ENCODE results near the gene SNAPC4.
"Not testable (repeated sequence)": the region's sequence is repeated elsewhere in the genome, so short reads cannot be mapped to it uniquely, and the experiment has no call there.

Gene SNAPC4

DNA sequence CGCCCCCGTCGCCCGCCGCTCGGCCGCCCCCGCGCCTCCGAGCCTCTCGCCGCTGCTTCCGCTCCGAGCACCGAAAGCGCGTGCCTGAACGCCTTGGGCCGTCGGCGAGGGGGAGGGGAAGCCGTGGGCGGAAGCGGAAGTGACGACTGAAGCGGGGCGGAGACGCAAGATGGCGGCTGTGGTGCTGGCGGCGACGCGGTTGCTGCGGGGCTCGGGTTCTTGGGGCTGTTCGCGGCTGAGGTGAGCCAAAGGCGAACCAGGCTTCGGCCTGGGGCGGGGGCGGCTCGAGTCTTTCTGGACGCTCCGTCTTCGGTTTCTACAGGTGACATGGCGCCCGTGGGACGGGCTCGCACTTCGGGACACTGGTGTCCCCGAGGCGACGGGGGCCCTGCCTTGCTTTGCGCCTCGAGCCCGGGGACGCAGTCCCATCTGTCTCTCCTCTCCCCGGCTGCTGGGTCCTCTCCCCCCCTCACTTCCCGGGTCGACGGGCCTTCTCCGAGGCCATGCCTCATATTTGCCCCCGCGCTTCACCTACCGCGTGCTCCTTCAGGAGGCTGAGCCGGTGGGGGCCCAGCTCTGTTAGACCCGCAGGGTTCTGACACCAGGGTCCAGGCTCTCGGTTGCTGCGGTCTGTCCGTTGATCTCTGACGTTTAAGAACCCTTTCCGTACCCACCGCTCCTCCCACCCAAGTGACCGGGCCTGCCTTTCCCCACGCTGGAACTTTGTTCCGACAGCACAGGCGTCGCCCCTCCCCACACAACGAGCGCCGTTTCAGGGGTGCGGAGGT is 10.7 kb upstream of the SNAPC4 start, which contains the start of the genes ENTR1 and PMPCA:
Gene ENTR1, minus strand, starts transcription at position 115 of the 788 bp plus-strand sequence. CDS start 217 bp downstream, outside the sequence.
Gene PMPCA, plus strand, starts transcription at position 159 of the 788 bp plus-strand sequence. Its CDS starts 11 bp downstream, at position 170.
- DNase-seq (ENCODE audit: low spot score): peak; percentile 99

DNA sequence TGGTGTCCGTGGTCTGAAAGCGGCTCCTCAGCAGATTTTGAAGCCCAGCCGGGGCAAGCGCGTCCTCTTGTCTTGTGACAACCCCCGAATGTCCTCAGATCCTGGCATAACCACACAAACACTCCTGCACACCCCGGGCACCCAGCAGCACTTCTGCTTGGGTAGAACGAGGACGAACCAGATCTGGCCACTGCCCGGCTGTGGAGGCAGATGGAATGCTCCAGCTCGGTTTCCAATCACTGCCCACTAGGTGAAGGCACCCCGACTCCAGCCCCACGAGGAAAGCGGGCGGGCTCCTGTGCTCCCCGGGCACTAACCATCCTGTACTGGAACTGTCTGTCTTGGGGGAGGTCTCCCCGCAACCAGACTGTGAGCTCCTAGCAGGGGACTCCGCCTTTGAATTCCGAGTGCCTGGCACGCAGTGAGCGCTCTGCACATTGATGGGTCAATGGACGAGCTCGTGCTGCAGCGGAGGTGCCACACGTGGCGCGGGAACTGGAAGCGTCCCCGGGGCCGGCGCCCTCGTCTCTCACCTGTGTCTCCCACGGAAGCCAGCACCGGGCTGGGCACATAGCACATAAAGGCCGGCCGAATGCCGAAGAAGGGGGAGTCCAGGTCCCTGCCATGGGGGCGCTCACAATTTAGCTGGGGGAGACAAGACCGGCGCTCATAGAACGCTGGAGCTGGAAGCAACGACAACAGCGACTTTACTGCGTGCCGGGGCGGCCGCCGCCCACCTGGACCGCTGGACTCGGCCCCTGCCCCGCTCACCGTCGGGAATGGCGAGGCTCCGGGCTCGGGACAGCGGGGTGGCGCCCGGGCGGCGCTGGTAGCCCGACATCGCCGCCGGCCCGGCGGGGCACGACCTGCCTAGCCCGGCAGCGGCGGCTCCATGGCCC is 9.8 kb upstream of the SNAPC4 start:
- DNase-seq (ENCODE audit: low spot score): peak; percentile 84

DNA sequence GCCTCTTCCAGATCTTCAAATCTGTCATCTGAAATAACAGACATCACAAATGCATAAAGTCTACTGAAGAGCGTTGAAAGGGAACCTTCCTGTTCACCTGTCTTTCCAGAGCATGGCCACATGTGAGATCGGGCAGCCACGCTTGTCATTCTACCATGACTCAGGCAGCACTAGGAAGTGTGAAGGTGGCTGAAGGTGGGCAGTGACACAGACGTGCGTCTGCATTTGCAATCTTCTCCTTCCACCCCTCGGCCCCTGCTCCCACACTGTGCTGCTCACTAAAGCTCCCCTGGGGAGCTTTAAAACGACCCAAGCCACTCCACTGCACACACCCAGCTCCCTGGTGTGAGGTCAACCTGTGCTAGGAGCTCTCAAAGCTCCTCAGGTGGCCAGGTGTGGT is 7.9 kb upstream of the SNAPC4 start:
- DNase-seq (ENCODE audit: low spot score): no peak

DNA sequence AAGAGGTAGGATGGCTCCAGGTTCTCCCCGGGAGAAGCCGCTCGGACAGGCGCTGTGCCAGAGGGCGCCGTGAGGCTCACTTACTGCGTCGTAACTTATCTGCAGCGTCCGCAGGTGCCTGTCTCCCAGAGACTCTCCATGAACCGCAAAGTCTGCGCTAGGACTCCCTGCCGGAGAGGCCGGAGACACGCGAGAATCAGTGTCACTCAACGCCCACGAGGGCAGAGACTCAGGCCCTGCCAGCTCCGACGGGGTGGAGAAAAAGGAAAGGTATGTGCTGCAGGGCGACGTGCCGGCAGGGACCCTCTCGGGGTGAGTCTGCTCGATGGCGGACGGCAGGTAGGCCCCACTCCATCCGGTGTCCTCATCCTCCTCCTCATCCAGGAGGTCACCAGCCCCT is 7.1 kb upstream of the SNAPC4 start:
- DNase-seq (ENCODE audit: low spot score): not testable (repeated sequence)

DNA sequence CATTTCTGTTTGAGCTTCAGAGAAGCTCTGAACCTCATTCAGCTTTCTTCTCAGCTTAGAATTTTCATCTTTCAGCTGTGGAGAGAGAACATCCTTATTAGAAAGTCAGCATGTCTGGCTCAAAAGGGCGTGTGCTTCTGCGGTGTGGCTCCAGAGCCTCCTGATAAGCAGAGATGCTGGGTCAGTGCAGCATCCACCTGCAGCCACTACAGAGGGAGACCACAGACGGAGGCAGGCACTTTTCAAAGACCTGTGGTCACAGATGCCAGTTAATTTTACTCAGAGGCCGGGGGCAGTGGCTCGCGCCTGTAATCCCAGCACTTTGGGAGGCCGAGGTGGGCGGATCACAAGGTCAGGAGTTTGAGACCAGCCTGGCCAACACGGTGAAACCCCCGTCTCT is 5.9 kb upstream of the SNAPC4 start:
- not testable (repeated sequence) for DNase-seq (ENCODE audit: low spot score)

DNA sequence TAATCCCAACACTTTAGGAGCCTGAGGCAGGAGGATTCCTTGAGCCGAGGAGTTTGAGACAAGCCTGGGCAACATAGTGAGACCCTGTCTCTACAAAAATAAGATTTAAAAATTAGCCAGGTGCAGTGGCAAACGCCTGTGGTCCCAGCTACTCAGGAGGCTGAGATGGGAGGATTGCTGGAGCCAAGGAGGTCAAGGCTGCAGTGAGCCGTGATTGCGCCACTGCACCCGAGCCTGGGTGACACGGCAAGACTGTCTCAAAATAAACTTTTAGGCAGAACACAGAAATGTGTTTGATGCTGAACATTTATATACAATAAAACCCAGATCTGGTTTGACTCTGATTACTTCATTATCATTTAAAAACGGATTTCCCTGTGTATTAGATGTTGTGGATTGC is 5.5 kb upstream of the SNAPC4 start:
- no peak for DNase-seq (ENCODE audit: low spot score)

DNA sequence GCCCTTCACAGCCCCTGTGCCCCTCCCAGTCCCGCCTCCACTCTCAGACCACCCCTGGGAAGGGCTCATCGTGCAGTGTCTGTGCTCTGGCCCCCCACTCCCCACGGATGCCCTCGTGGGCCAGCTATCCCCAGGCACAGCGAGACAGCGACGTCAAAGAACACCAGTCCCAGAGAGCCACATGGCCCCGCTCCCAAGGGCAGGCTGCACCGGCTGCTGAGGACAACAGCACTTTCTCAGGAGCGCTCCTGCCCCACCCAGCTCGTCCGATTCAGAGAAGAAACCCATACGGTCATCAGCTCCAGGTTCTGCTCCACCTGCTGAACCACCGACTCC is 4.8 kb upstream of the SNAPC4 start:
- no peak for DNase-seq (ENCODE audit: low spot score)

DNA sequence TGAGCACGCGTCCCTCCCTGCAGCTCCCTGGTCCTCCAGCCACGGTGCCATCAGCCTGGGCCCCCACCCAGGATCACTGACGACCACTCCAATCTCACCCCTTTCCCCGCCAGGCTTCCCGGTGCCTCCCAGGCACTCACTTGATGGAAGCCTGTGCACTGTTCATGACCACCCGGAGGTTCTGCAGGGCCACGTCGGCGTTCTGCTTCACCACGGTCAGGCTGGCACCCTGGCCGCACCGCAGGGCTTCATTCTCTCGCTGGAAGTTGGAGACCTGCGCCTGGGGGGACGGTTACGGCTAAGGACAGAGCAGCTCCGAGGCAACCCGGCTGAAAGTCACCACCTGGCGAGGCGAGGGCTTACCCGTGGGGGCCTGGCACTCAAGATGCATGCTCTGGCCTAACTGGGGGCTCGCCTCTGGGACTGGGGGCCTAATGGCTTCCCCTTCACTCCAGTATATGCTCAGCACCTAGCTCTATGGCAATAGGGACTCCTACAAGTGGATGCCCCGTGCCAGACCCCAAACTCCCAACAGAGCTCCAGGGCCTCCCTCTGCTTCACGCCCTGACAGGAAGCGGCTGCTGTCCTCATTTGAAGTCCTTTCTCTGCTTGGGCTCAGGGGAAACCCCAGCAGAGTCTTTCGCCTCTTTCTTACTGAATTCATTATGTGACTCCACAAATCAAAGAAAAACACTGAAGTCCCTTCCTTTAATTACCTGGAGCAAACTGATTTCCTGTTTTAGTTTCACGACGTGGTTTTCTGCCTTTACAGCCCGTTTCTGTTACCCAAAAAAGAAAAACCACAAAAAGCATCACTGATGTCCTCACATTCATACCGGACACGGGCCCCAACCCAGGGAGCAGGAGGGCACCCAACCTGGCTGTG is 4.2 kb upstream of the SNAPC4 start:
- no peak for DNase-seq (ENCODE audit: low spot score)

DNA sequence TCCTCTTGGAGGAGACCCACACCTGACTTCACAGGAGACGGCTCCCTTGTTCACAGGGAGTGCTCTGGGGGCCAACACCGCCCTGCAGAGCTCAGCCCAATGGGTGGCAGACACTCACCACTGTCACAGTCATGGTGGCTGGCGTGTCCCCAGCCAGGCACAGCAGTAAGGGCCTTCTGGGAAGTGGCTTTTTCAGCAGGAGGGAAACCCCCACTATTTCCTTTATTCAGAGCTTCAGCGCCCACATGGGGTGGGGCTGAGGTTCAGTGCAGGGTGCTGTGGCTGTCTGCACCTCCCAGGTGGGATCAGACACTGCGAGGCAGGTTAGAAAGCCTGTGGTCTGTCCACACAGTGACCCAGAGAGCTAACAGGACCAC is 3.6 kb upstream of the SNAPC4 start:
- no peak for DNase-seq (ENCODE audit: low spot score)

DNA sequence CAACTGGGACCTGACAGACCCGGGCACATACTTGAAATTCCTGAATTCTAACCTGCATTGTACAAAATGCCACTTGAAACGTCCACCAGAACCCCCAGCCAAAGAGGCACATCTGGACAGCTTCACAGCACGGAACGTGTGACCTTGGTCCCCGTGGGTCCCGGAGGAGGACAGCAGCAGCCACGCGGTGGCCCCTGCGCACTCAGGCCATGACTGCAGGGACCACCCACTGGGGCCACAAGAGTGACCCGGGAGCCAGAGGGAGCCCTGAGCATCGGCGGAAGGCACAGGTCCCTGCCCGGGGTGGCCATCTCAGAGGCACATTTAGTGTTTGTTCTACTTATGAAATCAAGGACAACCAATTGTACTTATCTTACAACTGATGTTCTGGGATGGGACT is 2.1 kb upstream of the SNAPC4 start:
- no peak for DNase-seq (ENCODE audit: low spot score)

DNA sequence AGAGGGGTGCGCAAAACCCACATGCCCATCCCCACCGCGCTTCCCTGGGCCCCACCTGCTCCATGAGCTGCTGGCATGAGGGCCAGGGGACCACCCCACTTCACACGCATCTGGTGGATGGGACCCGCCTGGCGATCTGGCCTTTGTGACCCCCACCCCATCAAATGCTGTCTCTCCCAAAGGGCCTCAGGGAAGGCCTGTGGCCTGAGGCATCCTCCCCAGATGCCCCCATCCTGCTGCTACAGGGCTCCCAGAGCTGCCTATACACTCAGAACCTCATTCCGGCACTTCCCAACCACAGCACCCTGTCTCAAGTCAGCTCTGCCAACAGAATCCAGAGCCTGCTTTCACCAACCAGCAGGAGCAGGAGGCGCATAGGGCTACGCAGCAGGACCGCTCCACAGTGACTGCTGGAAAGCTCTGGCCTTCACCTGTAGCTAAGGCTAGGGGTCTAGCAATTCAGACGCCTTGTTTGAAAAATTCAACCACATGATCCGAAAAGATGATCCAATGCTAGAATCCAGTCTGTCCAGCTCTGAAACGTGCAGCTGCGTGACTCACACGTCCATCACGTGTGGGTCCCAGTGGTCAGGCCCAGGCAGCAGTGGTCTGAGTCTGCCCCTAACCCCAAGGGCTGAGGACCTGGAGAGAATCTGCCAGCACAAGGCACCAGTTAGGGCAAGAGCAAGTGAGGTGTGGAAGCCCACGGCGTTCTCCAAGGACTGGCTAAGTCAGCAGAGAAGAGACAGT is 1.4 kb upstream of the SNAPC4 start:
- no peak for DNase-seq (ENCODE audit: low spot score)

DNA sequence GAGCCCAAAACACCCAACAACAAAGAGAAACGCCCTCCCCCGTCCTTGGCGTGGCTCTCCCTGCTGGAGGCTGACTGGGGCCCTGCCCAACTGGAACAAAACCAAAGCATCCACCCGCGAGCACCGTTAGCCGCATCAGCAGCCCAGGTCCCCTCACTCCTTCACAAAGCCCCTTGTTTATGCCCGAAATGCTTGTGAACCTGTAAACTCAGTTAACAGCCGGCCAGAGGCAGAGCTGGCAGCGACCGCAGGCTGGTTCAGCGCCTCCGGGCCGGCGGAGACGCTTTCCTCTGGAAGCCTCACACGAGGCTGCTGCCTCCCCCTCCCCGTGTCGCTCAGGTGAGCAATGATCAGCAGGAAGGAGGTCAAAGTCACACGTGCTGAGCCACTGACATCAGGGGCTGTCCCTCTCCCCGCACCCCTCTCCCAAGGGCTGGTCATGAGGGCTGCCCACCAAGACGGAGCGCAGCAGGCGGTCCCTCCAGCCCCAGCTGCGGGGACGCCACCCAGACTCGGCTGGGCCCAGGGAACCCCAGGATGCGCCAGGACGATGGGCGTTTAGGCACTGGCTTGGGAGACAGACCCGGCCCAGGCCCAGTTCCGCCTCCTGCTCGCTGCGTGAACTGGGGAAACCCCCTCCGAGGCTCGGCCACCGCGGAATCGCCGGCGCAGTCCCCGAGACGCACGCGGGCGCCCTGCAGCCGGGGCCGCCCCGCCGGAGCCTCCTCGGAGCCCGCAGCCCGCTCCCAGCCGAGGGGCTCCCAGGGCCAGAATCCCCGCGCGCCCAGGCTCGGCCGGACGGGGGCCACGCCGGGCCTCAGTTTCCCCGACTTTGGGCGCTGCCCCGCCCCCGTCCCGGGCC is 563 bp downstream of the SNAPC4 start:
- peak; percentile 39 for DNase-seq (ENCODE audit: low spot score)

DNA sequence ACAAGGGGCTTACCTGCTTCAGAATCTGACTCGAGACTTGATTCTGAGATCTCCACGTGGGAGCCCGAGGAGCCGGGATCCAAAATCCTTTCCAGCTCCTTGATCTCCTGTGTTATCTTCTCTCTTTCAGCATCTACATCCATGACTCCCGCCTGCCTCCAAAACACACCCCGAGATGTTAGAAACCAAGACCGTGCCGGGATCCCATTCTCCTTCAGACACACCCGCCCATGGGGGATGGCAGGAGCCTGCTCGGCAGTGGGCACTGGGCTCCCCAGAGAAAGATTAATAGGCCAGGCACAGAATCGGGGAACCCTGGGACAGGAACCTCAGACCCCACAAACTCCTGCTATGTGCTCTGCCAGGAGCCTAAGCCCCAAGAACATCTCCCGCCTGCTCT is 1.7 kb downstream of the SNAPC4 start:
- no peak for DNase-seq (ENCODE audit: low spot score)

DNA sequence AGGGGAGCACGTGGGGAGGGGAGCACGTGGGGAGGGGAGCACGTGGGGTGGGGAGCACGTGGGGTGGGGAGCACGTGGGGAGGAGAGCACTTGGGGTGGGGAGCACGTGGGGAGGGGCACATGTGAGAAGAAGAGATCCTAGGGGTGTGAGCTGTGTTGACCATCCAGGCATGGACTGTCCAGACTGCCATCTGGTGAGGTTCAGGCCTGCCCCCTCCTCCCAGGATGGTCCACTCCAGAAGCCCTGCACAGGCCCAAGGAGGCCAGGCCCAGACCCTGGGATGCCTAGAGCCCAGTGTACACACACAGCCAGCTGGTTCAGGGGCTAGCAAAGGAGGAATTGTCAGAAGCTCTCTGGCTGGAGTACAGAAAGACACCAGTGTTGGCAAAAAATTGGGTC is 2.3 kb downstream of the SNAPC4 start:
- DNase-seq (ENCODE audit: low spot score): no peak

DNA sequence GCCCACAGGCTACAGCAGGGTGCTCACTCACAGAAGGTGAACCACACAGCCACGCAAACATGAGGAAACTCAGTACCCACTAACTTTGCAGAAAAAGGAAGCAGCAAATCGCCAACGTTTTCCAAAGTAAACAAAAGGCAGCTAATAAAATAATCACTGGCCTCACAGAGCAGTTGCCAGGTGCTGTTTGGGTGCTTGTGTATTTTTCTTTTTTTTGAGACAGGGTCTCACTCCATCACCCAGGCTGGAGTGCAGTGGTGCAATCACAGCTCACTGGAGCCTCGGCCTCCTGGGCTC is 3.8 kb downstream of the SNAPC4 start:
- no peak for DNase-seq (ENCODE audit: low spot score)

DNA sequence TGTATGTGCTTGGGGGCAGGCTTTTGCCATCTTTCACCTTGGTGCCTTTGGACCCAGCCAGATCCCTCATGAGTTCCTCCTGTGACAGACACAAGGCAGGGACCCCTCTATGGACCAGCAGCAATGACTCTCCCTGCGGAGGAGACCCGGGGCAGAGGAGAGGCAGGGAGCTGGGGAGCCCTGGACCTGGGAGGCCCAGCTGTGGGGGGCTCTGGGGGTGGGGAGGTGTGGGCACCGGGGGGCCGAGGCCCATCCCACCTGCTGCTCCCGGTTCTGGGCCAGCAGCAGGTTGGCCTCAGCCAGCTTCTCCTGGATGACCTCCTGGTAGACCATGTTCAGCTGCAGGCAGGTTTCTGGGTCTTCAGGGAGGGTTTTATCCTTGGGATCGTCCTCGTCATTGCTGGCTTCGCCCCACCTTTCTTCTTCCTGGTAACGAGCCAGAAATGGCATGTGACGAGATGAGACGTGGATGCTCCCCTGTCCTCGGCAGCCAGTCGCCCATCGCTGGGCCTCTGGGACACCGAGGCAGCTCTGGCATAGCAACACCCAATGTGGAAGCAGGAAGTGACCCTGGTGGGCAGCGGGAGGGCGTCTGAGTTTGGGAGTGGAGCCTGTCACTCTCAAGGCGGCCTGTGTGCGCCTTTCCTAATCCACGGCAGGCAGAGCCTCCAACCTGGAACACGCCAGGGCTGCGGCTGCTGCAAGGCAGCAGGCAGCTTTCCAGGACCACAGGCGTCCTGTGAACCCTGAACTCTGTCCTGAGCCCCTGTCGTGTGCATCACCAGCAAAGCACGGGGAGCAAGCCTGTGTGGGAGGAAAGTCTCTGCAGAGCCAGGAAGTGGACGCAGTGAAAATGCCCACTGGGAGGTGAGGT is 4.4 kb downstream of the SNAPC4 start:
- no peak for DNase-seq (ENCODE audit: low spot score)

DNA sequence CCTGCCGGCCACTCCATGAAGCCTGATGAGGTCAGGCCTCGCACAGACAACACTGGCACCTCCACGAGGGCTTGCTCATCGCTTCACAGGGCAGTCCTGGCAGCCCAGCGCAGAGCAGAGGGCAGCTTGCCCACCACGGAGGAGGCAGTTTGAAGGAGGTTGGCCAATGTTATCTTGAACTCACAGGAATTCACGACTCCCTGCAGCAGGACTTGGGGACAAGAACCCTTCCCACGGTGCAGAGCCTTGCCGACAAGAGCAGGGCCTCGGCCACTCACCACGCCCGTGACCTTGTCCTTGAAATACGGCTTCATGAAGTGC is 5.0 kb downstream of the SNAPC4 start:
- no peak for DNase-seq (ENCODE audit: low spot score)

DNA sequence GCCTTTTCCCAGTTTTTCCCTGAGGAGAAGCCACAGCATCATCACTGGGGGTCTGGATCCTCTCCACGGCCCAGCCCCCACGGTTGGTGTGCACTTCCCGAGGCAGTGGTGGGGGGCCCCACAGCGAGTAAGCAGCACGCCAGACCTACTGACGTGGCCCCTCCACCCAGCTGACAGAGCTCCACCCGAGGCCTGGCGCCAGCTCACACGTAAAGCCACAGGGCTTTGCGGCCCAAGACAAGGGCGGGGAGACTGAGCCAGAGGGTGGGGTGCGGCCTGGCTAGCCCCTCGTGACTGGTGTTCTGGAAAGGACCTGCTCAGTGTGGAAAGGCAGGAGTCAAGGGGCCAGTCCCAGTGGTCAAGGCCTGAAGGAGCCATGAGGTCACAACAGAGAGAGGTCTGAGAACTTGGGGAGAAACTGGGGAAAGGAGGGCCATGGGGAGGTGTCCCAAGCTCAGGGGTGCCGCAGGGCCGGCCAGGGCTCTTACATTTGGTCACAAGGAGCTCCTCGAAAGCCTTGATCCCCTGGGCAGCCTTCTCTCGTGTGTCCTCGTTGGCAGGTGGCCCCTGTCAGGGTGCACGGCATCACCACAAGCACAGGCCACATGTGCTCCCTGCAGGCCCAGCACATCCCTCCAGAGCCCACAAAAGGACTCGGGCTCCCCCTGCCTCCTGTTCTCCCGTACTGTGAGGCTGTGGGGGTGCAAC is 5.5 kb downstream of the SNAPC4 start:
- no peak for DNase-seq (ENCODE audit: low spot score)

DNA sequence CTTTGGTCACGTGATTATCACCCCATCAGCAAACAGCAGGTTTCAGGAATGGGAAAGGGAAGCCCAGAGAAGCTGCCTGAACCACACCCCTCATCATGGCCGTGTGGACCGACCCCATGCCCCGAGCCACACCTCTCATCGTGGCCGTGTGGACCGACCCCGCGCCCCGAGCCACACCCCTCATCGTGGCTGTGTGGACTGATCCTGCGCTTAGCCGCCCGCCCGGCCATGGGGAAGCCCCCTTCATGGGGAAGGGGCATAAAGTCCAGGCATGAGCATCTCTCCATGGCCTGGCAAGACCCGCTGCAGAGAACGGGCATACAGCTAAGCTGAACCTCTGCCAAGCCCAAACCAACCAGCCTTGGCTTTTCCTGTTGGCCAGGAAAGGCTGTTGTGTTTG is 6.4 kb downstream of the SNAPC4 start:
- no peak for DNase-seq (ENCODE audit: low spot score)
